Measurements from ENCODE around the gene KLRC1.

KLRC1 gene

DNA sequence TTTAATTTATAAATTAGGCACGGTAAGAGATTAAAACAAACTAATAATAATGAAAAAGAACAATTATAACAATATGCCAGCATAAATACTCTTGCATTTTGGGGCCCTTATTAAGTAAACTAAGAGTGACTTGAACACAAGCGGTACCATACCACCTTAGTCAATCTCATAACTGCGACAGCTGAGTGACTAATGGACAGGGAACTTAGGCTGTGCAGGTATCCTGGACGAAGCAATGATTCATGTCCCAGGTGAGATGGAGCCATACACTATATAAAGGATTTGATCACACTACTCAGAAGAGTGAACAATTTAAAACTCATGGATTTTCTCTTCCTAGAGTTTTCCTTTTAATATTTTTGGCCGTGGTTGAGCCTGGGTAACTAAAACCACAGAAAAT is 47.9 kb downstream of the KLRC1 start:
- Histone ChIP-seq H3K36me3 (replicated peaks in 1 of 2; ENCODE audit: control insufficient read depth in 2 of 2, insufficient read depth in 2 of 2, low read length in 2 of 2) (no peaks in the 10 kb centered on the region), H3K4me2 (ENCODE audit: insufficient read depth, low read length, poor library complexity, severe bottlenecking) (no peak overlapping the region), H4K8ac (ENCODE audit: low read depth, low read length) (no peak overlapping the region), H3K4me1 (ENCODE audit: control insufficient read depth in 2 of 2, insufficient read depth in 1 of 2, low read depth in 1 of 2, low read length in 2 of 2) (no peaks in the 10 kb centered on the region), H2BK12ac (ENCODE audit: low read length) (no peak overlapping the region), H4K91ac (ENCODE audit: low read depth, low read length, poor library complexity) (no peak overlapping the region), H3K4me3 (ENCODE audit: low read length in 2 of 2) (no peak overlapping the region), H3K27me3 (ENCODE audit: control insufficient read depth in 3 of 3, insufficient read depth in 3 of 3, low read depth in 1 of 3, low read length in 3 of 3) (no peaks in the 10 kb centered on the region), H3K4ac (ENCODE audit: low read length) (no peak overlapping the region), H3K23ac (ENCODE audit: low read depth, low read length, poor library complexity) (no peak overlapping the region), H2AFZ (ENCODE audit: low read length) (no peak overlapping the region), H3K27ac (replicated peaks; ENCODE audit: low read length) (no peak overlapping the region), H2AK5ac (ENCODE audit: low read depth, low read length) (no peak overlapping the region), H2BK15ac (ENCODE audit: low read length) (no peak overlapping the region), H3K14ac (ENCODE audit: low read length) (no peak overlapping the region), H2BK120ac (ENCODE audit: low read depth, low read length) (no peak overlapping the region), H2BK5ac (ENCODE audit: low read length) (no peak overlapping the region), H3K18ac (ENCODE audit: low read length) (no peak overlapping the region), H3K79me1 (ENCODE audit: low read depth, low read length) (no peaks in the 10 kb centered on the region), H3K9ac (ENCODE audit: low read depth, low read length, poor library complexity) (no peak overlapping the region), H3K9me3 (replicated peaks in 1 of 2; ENCODE audit: control insufficient read depth in 2 of 2, insufficient read depth in 1 of 2, low read depth in 1 of 2, low read length in 2 of 2) (no peaks in the 10 kb centered on the region)
- no CpG with 5 or more reads among the region's 5 CpGs for WGBS, 2 donors (ENCODE audit: extremely low coverage in 2 of 2, insufficient read length in 2 of 2, insufficient replicate concordance in 1 of 2)
- no peak for DNase-seq (ENCODE audit: low spot score)

DNA sequence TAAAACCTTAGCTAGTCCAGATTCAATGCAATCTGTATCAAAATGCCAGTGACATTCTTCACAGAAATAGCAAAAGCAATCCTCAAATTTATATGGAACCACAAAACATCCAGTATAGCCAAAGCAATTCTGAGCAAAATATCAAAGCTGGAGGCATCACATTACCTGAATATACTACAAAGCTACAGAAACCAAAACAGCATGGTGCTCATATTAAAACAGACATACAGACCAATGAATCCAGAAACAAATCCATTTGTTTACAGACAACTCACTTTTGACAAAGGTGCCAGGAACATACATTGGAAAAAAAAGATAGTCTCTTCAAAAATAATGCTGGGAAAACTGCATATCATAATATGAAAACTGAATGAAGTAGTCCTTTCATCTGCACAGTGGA is 48.4 kb downstream of the KLRC1 start:
- H3K27me3 ChIP-seq (ENCODE audit: control insufficient read depth in 3 of 3, insufficient read depth in 3 of 3, low read depth in 1 of 3, low read length in 3 of 3), result no peaks in the 10 kb centered on the region
- no peak overlapping the region for H3K4me3 ChIP-seq (ENCODE audit: low read length in 2 of 2)
- H4K8ac ChIP-seq (ENCODE audit: low read depth, low read length), result no peak overlapping the region
- H3K18ac ChIP-seq (ENCODE audit: low read length), result no peak overlapping the region
- no peaks in the 10 kb centered on the region for H3K4me1 ChIP-seq (ENCODE audit: control insufficient read depth in 2 of 2, insufficient read depth in 1 of 2, low read depth in 1 of 2, low read length in 2 of 2)
- H2BK120ac ChIP-seq (ENCODE audit: low read depth, low read length), result no peak overlapping the region
- DNase-seq (ENCODE audit: low spot score), result no peak
- no peak overlapping the region for H3K27ac ChIP-seq (replicated peaks; ENCODE audit: low read length)
- no peak overlapping the region for H4K91ac ChIP-seq (ENCODE audit: low read depth, low read length, poor library complexity)
- no peak overlapping the region for H3K14ac ChIP-seq (ENCODE audit: low read length)
- no peak overlapping the region for H2BK15ac ChIP-seq (ENCODE audit: low read length)
- H3K36me3 ChIP-seq (replicated peaks in 1 of 2; ENCODE audit: control insufficient read depth in 2 of 2, insufficient read depth in 2 of 2, low read length in 2 of 2), result no peaks in the 10 kb centered on the region
- H3K9me3 ChIP-seq (replicated peaks in 1 of 2; ENCODE audit: control insufficient read depth in 2 of 2, insufficient read depth in 1 of 2, low read depth in 1 of 2, low read length in 2 of 2), result no peaks in the 10 kb centered on the region
- no peak overlapping the region for H3K4me2 ChIP-seq (ENCODE audit: insufficient read depth, low read length, poor library complexity, severe bottlenecking)
- no peak overlapping the region for H2BK5ac ChIP-seq (ENCODE audit: low read length)
- no peak overlapping the region for H2AK5ac ChIP-seq (ENCODE audit: low read depth, low read length)
- no peak overlapping the region for H2BK12ac ChIP-seq (ENCODE audit: low read length)
- H3K79me1 ChIP-seq (ENCODE audit: low read depth, low read length), result no peaks in the 10 kb centered on the region
- H3K4ac ChIP-seq (ENCODE audit: low read length), result no peak overlapping the region
- no peak overlapping the region for H3K9ac ChIP-seq (ENCODE audit: low read depth, low read length, poor library complexity)
- no peak overlapping the region for H2AFZ ChIP-seq (ENCODE audit: low read length)
- H3K23ac ChIP-seq (ENCODE audit: low read depth, low read length, poor library complexity), result no peak overlapping the region

DNA sequence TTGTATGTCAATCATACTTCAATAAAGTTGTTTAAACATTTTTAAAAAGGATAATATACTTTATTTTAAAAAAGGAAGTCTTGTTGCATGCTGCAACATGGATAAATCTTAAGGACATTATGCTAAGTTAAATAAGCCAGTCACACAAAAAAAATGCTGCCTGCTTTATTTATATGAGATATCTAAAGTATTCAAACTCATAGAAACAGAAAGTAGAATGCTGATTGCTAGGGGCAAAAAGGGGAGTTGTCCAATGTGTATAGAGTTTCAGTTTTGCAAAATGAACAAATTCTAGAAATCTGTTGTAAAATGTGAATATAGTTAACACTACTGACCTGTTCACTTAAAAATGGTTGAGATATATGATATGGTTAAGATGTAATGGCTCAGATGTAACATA is 52.3 kb downstream of the KLRC1 start:
- Histone ChIP-seq H3K9ac (ENCODE audit: low read depth, low read length, poor library complexity) (no peak overlapping the region), H2BK5ac (ENCODE audit: low read length) (no peak overlapping the region), H2BK120ac (ENCODE audit: low read depth, low read length) (no peak overlapping the region), H3K23ac (ENCODE audit: low read depth, low read length, poor library complexity) (no peak overlapping the region), H3K27me3 (ENCODE audit: control insufficient read depth in 3 of 3, insufficient read depth in 3 of 3, low read depth in 1 of 3, low read length in 3 of 3) (no peaks in the 10 kb centered on the region), H3K36me3 (replicated peaks in 1 of 2; ENCODE audit: control insufficient read depth in 2 of 2, insufficient read depth in 2 of 2, low read length in 2 of 2) (no peaks in the 10 kb centered on the region), H3K4me3 (ENCODE audit: low read length in 2 of 2) (no peak overlapping the region), H3K79me1 (ENCODE audit: low read depth, low read length) (no peaks in the 10 kb centered on the region), H3K18ac (ENCODE audit: low read length) (no peak overlapping the region), H3K14ac (ENCODE audit: low read length) (no peak overlapping the region), H2AK5ac (ENCODE audit: low read depth, low read length) (no peak overlapping the region), H3K4me2 (ENCODE audit: insufficient read depth, low read length, poor library complexity, severe bottlenecking) (no peak overlapping the region), H3K4me1 (ENCODE audit: control insufficient read depth in 2 of 2, insufficient read depth in 1 of 2, low read depth in 1 of 2, low read length in 2 of 2) (no peaks in the 10 kb centered on the region), H3K27ac (replicated peaks; ENCODE audit: low read length) (no peak overlapping the region), H2AFZ (ENCODE audit: low read length) (no peak overlapping the region), H4K8ac (ENCODE audit: low read depth, low read length) (no peak overlapping the region), H3K9me3 (replicated peaks in 1 of 2; ENCODE audit: control insufficient read depth in 2 of 2, insufficient read depth in 1 of 2, low read depth in 1 of 2, low read length in 2 of 2) (no peaks in the 10 kb centered on the region), H2BK15ac (ENCODE audit: low read length) (no peak overlapping the region), H4K91ac (ENCODE audit: low read depth, low read length, poor library complexity) (no peak overlapping the region), H3K4ac (ENCODE audit: low read length) (no peak overlapping the region), H2BK12ac (ENCODE audit: low read length) (no peak overlapping the region)
- no peak for DNase-seq (ENCODE audit: low spot score)

DNA sequence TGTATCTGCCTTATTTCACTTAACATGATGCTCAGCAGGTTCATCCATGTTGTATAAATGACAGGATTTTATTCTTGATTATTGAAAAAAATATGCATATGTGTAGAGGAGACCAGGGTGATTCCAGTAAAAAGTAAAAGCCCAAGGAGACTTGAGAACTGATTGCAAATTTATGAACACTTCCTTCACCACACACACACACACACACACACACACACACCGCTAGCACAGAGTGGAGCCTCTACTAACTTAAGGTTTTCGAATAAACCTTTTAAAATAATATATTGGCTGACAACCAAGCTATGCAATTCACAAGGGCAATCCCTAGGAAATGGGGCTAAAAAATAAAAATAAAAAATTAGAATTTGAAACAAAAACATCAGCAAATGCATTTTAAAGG is 55.0 kb downstream of the KLRC1 start:
- no peak overlapping the region for H2BK120ac ChIP-seq (ENCODE audit: low read depth, low read length)
- H3K18ac ChIP-seq (ENCODE audit: low read length), result no peak overlapping the region
- WGBS, 2 donors (ENCODE audit: extremely low coverage in 2 of 2, insufficient read length in 2 of 2, insufficient replicate concordance in 1 of 2), result no CpG with 5 or more reads among the region's 2 CpGs
- no peaks in the 10 kb centered on the region for H3K4me1 ChIP-seq (ENCODE audit: control insufficient read depth in 2 of 2, insufficient read depth in 1 of 2, low read depth in 1 of 2, low read length in 2 of 2)
- no peaks in the 10 kb centered on the region for H3K79me1 ChIP-seq (ENCODE audit: low read depth, low read length)
- H4K91ac ChIP-seq (ENCODE audit: low read depth, low read length, poor library complexity), result no peak overlapping the region
- H3K27me3 ChIP-seq (ENCODE audit: control insufficient read depth in 3 of 3, insufficient read depth in 3 of 3, low read depth in 1 of 3, low read length in 3 of 3), result no peaks in the 10 kb centered on the region
- no peak overlapping the region for H2BK15ac ChIP-seq (ENCODE audit: low read length)
- H3K4me3 ChIP-seq (ENCODE audit: low read length in 2 of 2), result no peak overlapping the region
- no peak for DNase-seq (ENCODE audit: low spot score)
- H3K27ac ChIP-seq (replicated peaks; ENCODE audit: low read length), result no peak overlapping the region
- H3K14ac ChIP-seq (ENCODE audit: low read length), result no peak overlapping the region
- no peak overlapping the region for H3K4me2 ChIP-seq (ENCODE audit: insufficient read depth, low read length, poor library complexity, severe bottlenecking)
- no peaks in the 10 kb centered on the region for H3K9me3 ChIP-seq (replicated peaks in 1 of 2; ENCODE audit: control insufficient read depth in 2 of 2, insufficient read depth in 1 of 2, low read depth in 1 of 2, low read length in 2 of 2)
- H3K9ac ChIP-seq (ENCODE audit: low read depth, low read length, poor library complexity), result no peak overlapping the region
- no peak overlapping the region for H2BK5ac ChIP-seq (ENCODE audit: low read length)
- no peak overlapping the region for H2AK5ac ChIP-seq (ENCODE audit: low read depth, low read length)
- H4K8ac ChIP-seq (ENCODE audit: low read depth, low read length), result no peak overlapping the region
- no peak overlapping the region for H3K23ac ChIP-seq (ENCODE audit: low read depth, low read length, poor library complexity)
- no peaks in the 10 kb centered on the region for H3K36me3 ChIP-seq (replicated peaks in 1 of 2; ENCODE audit: control insufficient read depth in 2 of 2, insufficient read depth in 2 of 2, low read length in 2 of 2)
- H2AFZ ChIP-seq (ENCODE audit: low read length), result no peak overlapping the region
- no peak overlapping the region for H2BK12ac ChIP-seq (ENCODE audit: low read length)
- no peak overlapping the region for H3K4ac ChIP-seq (ENCODE audit: low read length)

All from neuronal stem cell (in vitro differentiated cells).